ENCODE results near the gene GPC4.
"Not testable (repeated sequence)": the region's sequence is repeated elsewhere in the genome, so short reads cannot be mapped to it uniquely, and the experiment has no call there.

GPC4 gene

GRCh38 chrX:133365871-133366611 is 49.2 kb downstream of the GPC4 start:
- no peak for DNase-seq

- DNase-seq = no peak
Measured at GRCh38 chrX:133364865-133365264, 50.4 kb downstream of the GPC4 start.

GRCh38 chrX:133364196-133364595 is 51.1 kb downstream of the GPC4 start:
- DNase-seq = no peak

GRCh38 chrX:133362538-133362937 is 52.8 kb downstream of the GPC4 start:
- DNase-seq = no peak

GRCh38 chrX:133359466-133359865 is 55.8 kb downstream of the GPC4 start:
- DNase-seq = no peak

GRCh38 chrX:133353233-133353632 is 62.1 kb downstream of the GPC4 start:
- DNase-seq = no peak

GRCh38 chrX:133350751-133351150 is 64.5 kb downstream of the GPC4 start:
- no peak for DNase-seq

GRCh38 chrX:133346026-133346425 is 69.3 kb downstream of the GPC4 start:
- DNase-seq = no peak

- DNase-seq = no peak
Measured at GRCh38 chrX:133339566-133339965, 75.7 kb downstream of the GPC4 start.

- no peak for DNase-seq
Measured at GRCh38 chrX:133337250-133337649, 78.0 kb downstream of the GPC4 start.

GRCh38 chrX:133335027-133335426 is 80.3 kb downstream of the GPC4 start:
- peak in 1 of 2 experiments; percentile 62 for DNase-seq

- no peak for DNase-seq
Measured at GRCh38 chrX:133333154-133333750, 82.0 kb downstream of the GPC4 start.

- DNase-seq = no peak
Measured at GRCh38 chrX:133332737-133333136, 82.6 kb downstream of the GPC4 start.

GRCh38 chrX:133330956-133331355 is 84.3 kb downstream of the GPC4 start:
- DNase-seq = no peak

GRCh38 chrX:133325422-133325821 is 89.9 kb downstream of the GPC4 start:
- DNase-seq = no peak

GRCh38 chrX:133323431-133323830 is 91.9 kb downstream of the GPC4 start:
- peak in 1 of 2 experiments; percentile 16 for DNase-seq

GRCh38 chrX:133322269-133322668 is 93.0 kb downstream of the GPC4 start:
- DNase-seq = not testable (repeated sequence)

GRCh38 chrX:133321451-133321850 is 93.8 kb downstream of the GPC4 start:
- DNase-seq = no peak

- no peak for DNase-seq
Measured at GRCh38 chrX:133314281-133314680, 101.0 kb downstream of the GPC4 start.

- DNase-seq = no peak
Measured at GRCh38 chrX:133308499-133308897, 106.8 kb downstream of the GPC4 start.

- no peak for DNase-seq
Measured at GRCh38 chrX:133307637-133308498, 107.4 kb downstream of the GPC4 start.

GRCh38 chrX:133307094-133307493 is 108.2 kb downstream of the GPC4 start:
- no peak for DNase-seq

GRCh38 chrX:133306316-133306715 is 109.0 kb downstream of the GPC4 start:
- DNase-seq = no peak

- DNase-seq = no peak
Measured at GRCh38 chrX:133305348-133305747, 109.9 kb downstream of the GPC4 start.
